Natural killer cell (primary cell): ENCODE results near the gene HES3. TPM values are rescaled to one million over a fixed set of nuclear protein-coding genes. Genes with fewer than 3 reads are reported as not detected.

Experiments
- ATAC-seq, 3 donors: fragments of 150-1000 bp in 2 of 3; fragments of 200-7000 bp in 1 of 3; cut with Tn5 transposase; 1 replicate in 1 of 3; 2 replicates in 2 of 3; pipeline ENCODE4 v1.10.0; 2021; ENCODE audit warnings: mild to moderate bottlenecking in 2 of 3, moderate library complexity in 2 of 3
- DNase-seq, 2 donors: peaks; one replicate each; pipeline versions ENCODE4 v3.0.0 to v3.0.0-alpha.2; 2013 to 2021; ENCODE audit warnings: mixed read lengths in 1 of 2
- H3K27ac ChIP-seq: one replicate; pipeline ENCODE4 v1.5.1; 2013; ENCODE audit warnings: mild to moderate bottlenecking, low read length
- H3K27me3 ChIP-seq: one replicate; pipeline ENCODE4 v1.6.1; 2013; ENCODE audit warnings: low read length; ENCODE audit not compliant: control insufficient read depth, insufficient read depth
- H3K36me3 ChIP-seq: one replicate; pipeline ENCODE4 v1.6.1; 2013; ENCODE audit warnings: low read length; ENCODE audit not compliant: control insufficient read depth, insufficient read depth
- H3K4me1 ChIP-seq: one replicate; pipeline ENCODE4 v1.6.1; 2013; ENCODE audit warnings: low read length; ENCODE audit not compliant: control insufficient read depth, insufficient read depth
- H3K4me3 ChIP-seq: one replicate; pipeline ENCODE4 v1.5.1; 2013; ENCODE audit warnings: low read length
- H3K9me3 ChIP-seq: one replicate; pipeline ENCODE4 v1.6.1; 2013; ENCODE audit warnings: low read length; ENCODE audit not compliant: control insufficient read depth, insufficient read depth
- H3K27ac Mint-ChIP-seq, 2 donors: one replicate each; pipeline ENCODE4 v1.8.0; 2022; ENCODE audit warnings: mild to moderate bottlenecking in 2 of 2, mixed read lengths in 2 of 2, moderate library complexity in 1 of 2
- H3K27me3 Mint-ChIP-seq, 2 donors: one replicate each; pipeline ENCODE4 v1.8.0; 2022; ENCODE audit warnings: low read depth in 2 of 2, mixed read lengths in 2 of 2
- H3K36me3 Mint-ChIP-seq: one replicate; pipeline ENCODE4 v1.8.0; 2022; ENCODE audit warnings: mixed read lengths
- H3K4me1 Mint-ChIP-seq, 2 donors: one replicate each; pipeline ENCODE4 v1.8.0; 2022; ENCODE audit warnings: mixed read lengths in 2 of 2
- H3K4me3 Mint-ChIP-seq: one replicate; pipeline ENCODE4 v1.8.0; 2022; ENCODE audit warnings: mild to moderate bottlenecking, moderate library complexity, mixed read lengths
- H3K9me3 Mint-ChIP-seq, 2 donors: one replicate each; pipeline ENCODE4 v1.8.0; 2022; ENCODE audit warnings: mixed read lengths in 2 of 2
- WGBS: methylation state at CpG from one replicate; pipeline ENCODE4 v1.1.7; 2013; ENCODE audit warnings: missing lambda C conversion rate; ENCODE audit not compliant: insufficient coverage; 5-methylcytosine and 5-hydroxymethylcytosine counted together
- intact Hi-C: fragments of 100-400 bp; cut with micrococcal nuclease; formaldehyde crosslinking; loops from one replicate; pipeline ENCODE4 v1.14.2; 2022
- total RNA-seq, 4 donors: library from RNA; stranded (reverse); fragments of 120-200 nt in 1 of 4; gene quantifications; one replicate each; pipeline versions ENCODE4 v1.2.3 to v1.2.4, GENCODE V29; 2013 to 2022
- TF ChIP-seq, protein P1 (sequence below): fragments of 200-600 bp; IDR thresholded peaks from one replicate; pipeline ENCODE4 v1.8.0; 2022; ENCODE audit warnings: antibody characterized with exemption

HES3 gene
- total RNA-seq, 3 donors from 2014 or later (not counting 1 experiment from before 2014, with no cell fraction given) = not detected

DNA sequence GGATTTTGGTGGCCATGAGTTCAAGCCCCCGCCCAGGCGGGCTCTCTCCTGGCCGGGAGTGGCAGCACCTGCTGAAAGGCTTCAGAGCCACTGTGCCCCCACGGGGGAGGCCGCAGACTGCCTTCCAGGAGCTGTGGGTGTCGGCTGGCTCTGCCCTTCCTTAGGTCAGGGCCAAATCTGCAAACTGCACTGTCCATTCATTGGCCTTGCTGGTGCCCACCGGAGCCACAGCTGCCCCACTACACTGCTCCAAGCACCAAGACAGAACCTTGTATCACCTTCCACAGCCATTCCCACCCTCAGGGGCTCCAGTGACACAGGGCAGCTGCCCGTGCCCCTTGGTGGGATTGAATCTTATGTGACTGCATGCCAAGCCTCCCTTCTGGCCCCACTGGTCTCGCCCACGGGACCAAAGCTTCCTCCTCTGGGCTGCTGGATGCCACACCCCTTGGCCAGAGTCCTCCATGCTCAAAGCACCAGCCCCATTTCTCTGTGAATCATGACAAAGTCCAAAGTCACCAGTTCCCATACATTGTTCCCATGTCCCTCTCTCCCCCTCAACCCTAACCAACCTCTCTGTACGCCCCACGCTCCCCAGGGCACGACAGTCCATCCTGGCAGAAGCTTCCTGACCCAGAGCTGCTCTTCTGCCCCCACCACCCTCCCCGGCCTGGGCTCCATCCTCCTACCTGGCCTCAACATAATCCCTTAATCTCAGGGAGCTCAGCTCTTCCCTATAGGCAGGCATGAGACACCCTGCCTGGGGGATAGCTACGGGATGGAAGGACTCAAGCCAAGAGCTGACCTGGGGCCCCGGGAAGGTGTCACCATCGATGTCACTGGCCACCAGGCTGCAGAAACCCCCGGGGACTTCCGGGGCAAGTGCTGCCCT lies 37.8 kb downstream of the HES3 start:
- H3K4me1 Mint-ChIP-seq = peaks cover 0 to 5% of the 10 kb centered on the region in 2 donors
- Histone ChIP-seq H3K27ac (no peak overlapping the region), H3K4me1 (no peaks in the 10 kb centered on the region), H3K4me3 (no peak overlapping the region), H3K36me3 (no peaks in the 10 kb centered on the region), H3K9me3 (no peaks in the 10 kb centered on the region), H3K27me3 (no peaks in the 10 kb centered on the region)
- H3K4me3 Mint-ChIP-seq = no peak overlapping the region
- DNase-seq (no peak), ATAC-seq (no peak)
- 93% methylated on average over 19 of the region's 19 CpGs for WGBS
- H3K36me3 Mint-ChIP-seq = no peaks in the 10 kb centered on the region
- no peaks in the 10 kb centered on the region for H3K27me3 Mint-ChIP-seq
- intact Hi-C loops = no loop called here
- TF ChIP-seq, protein P1, sequence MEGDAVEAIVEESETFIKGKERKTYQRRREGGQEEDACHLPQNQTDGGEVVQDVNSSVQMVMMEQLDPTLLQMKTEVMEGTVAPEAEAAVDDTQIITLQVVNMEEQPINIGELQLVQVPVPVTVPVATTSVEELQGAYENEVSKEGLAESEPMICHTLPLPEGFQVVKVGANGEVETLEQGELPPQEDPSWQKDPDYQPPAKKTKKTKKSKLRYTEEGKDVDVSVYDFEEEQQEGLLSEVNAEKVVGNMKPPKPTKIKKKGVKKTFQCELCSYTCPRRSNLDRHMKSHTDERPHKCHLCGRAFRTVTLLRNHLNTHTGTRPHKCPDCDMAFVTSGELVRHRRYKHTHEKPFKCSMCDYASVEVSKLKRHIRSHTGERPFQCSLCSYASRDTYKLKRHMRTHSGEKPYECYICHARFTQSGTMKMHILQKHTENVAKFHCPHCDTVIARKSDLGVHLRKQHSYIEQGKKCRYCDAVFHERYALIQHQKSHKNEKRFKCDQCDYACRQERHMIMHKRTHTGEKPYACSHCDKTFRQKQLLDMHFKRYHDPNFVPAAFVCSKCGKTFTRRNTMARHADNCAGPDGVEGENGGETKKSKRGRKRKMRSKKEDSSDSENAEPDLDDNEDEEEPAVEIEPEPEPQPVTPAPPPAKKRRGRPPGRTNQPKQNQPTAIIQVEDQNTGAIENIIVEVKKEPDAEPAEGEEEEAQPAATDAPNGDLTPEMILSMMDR = no peak
- peak overlapping the region in 1 of 2 donors; percentile 6 for H3K27ac Mint-ChIP-seq
- H3K9me3 Mint-ChIP-seq = no peaks in the 10 kb centered on the region

DNA sequence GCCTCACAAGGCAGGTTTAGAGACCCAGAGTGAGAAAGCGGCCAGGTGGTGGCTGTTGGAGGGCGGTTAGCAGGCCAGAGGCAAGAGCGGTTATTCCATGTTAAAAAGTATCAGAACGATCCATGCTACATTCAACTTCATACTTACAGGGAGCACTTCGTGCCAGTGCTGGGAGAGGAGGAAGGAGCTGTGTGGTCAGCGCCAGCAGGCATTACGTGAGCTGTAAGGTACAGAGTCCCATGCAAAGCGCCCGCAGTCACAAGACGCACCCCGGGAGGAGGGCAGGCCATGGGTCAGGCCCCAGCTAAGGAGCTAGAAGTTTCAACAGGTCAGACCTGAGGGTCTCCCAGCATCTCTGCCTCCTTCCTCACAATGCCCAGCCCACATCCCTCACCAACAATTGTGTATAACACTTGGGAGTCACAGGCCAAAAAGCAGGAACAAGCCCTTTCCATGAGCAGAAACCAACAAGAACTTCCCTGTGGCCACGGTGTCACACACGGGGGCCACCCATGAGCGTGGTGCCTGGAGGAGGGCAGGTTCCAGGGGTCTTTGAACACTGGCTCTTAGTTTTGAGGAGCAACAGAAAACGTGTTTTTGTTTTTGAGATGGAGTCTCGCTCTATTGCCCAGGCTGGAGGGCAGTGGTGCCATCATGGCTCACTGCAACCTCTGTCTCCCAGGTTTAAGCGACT lies 38.7 kb downstream of the HES3 start:
- H3K9me3 Mint-ChIP-seq = no peaks in the 10 kb centered on the region
- 95% methylated on average over 17 of the region's 17 CpGs for WGBS
- H3K27ac Mint-ChIP-seq = no peak overlapping the region
- H3K27me3 Mint-ChIP-seq = no peaks in the 10 kb centered on the region
- H3K9me3 ChIP-seq = no peaks in the 10 kb centered on the region
- no peak for ATAC-seq
- H3K4me1 Mint-ChIP-seq = peaks cover under 1 to 3% of the 10 kb centered on the region in 2 donors
- TF ChIP-seq, protein P1 = no peak
- no peaks in the 10 kb centered on the region for H3K36me3 ChIP-seq
- H3K27me3 ChIP-seq = no peaks in the 10 kb centered on the region
- H3K36me3 Mint-ChIP-seq = no peaks in the 10 kb centered on the region
- no peak for DNase-seq
- no peak overlapping the region for H3K27ac ChIP-seq
- H3K4me3 Mint-ChIP-seq = no peak overlapping the region
- intact Hi-C loops = no loop called here
- no peaks in the 10 kb centered on the region for H3K4me1 ChIP-seq
- no peak overlapping the region for H3K4me3 ChIP-seq

DNA sequence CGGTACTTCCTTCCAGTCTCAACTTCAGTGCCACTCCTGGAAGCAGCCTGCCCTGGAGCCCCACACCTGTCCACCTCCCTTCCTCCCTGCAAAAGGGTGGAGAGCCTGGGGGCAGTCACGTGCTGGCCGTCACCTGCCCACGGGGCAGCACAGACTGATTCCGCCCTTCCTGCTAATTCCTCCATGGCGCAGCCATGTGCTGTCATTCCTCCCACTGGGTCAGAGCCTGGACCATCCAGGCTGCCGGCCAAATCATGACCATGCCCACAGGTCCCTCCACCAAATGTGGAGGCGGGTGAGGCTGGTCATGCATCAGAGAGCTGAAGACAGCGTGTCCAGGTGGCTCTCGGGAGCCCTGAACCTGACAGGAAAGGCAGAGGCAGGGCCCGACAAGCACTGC lies 41.4 kb downstream of the HES3 start:
- no peak for ATAC-seq
- Mint-ChIP-seq H3K27me3 (no peaks in the 10 kb centered on the region), H3K4me1 (peaks cover 18 to 20% of the 10 kb centered on the region in 2 donors), H3K27ac (no peak overlapping the region), H3K4me3 (no peak overlapping the region), H3K36me3 (no peaks in the 10 kb centered on the region), H3K9me3 (no peaks in the 10 kb centered on the region)
- H3K9me3 ChIP-seq = no peaks in the 10 kb centered on the region
- WGBS = 96% methylated on average over 11 of the region's 11 CpGs
- H3K4me3 ChIP-seq = no peak overlapping the region
- TF ChIP-seq, protein P1 = no peak
- no peak for DNase-seq
- no peaks in the 10 kb centered on the region for H3K27me3 ChIP-seq
- H3K36me3 ChIP-seq = no peaks in the 10 kb centered on the region
- intact Hi-C loops = no loop called here
- H3K27ac ChIP-seq = no peak overlapping the region
- H3K4me1 ChIP-seq = peaks cover 20% of the 10 kb centered on the region
